Activated CD8-positive, alpha-beta memory T cell treated with anti-CD3 and anti-CD28 coated beads, Interleukin-2, amount 50 U/mL, for 24 hours (primary cell): ENCODE measurements around the gene ARFRP1.

Experiments used
- DNase-seq: peaks from one replicate; pipeline ENCODE4 v3.0.0-alpha.2; 2020; ENCODE audit errors: extremely low read depth

Gene ARFRP1

GRCh38 chr20:63707558-63708300, at the start of gene ARFRP1, which contains the start of gene ZGPAT:
Gene ARFRP1, minus strand, starts transcription at chr20:63707976. Its CDS starts 885 bp downstream, at chr20:63707091.
Gene ZGPAT, plus strand, starts transcription at chr20:63708039. Its CDS starts 542 bp downstream, at chr20:63708581.
- peak; percentile 54 for DNase-seq

GRCh38 chr20:63756648-63756991, 48.8 kb upstream of the ARFRP1 start:
- no peak for DNase-seq

- no peak for DNase-seq
These were observed 48.3 kb upstream of the ARFRP1 start for GRCh38 chr20:63755933-63756647.

- no peak for DNase-seq
These were observed 46.2 kb upstream of the ARFRP1 start for GRCh38 chr20:63754008-63754407.

GRCh38 chr20:63753381-63753780, 45.6 kb upstream of the ARFRP1 start:
- DNase-seq, result no peak

- no peak for DNase-seq
These were observed 44.8 kb upstream of the ARFRP1 start for GRCh38 chr20:63752411-63753101.

- no peak for DNase-seq
These were observed 43.9 kb upstream of the ARFRP1 start for GRCh38 chr20:63751471-63752271.

- DNase-seq, result no peak
These were observed 43.2 kb upstream of the ARFRP1 start for GRCh38 chr20:63750807-63751470.

GRCh38 chr20:63749597-63750508, 42.1 kb upstream of the ARFRP1 start:
- DNase-seq, result no peak

GRCh38 chr20:63748934-63749270, 41.1 kb upstream of the ARFRP1 start:
- no peak for DNase-seq

GRCh38 chr20:63748070-63748933, 40.5 kb upstream of the ARFRP1 start:
- no peak for DNase-seq

GRCh38 chr20:63747622-63748069, 39.9 kb upstream of the ARFRP1 start:
- DNase-seq, result no peak

- no peak for DNase-seq
These were observed 39.1 kb upstream of the ARFRP1 start for GRCh38 chr20:63746751-63747315.

- no peak for DNase-seq
These were observed 38.4 kb upstream of the ARFRP1 start for GRCh38 chr20:63745961-63746731.

GRCh38 chr20:63745424-63745805, 37.6 kb upstream of the ARFRP1 start:
- DNase-seq, result no peak

GRCh38 chr20:63744574-63745423, 37.0 kb upstream of the ARFRP1 start:
- no peak for DNase-seq

GRCh38 chr20:63744158-63744557, 36.4 kb upstream of the ARFRP1 start:
- DNase-seq, result no peak
